ENCODE data around the gene TNC. TPM values are rescaled to one million over a fixed set of nuclear protein-coding genes. Genes with fewer than 3 reads are reported as not detected.

The TNC gene
- total and polyA plus RNA-seq, 2 experiments from 2014 or later, result 165 to 319 TPM

GRCh38 chr9:115142090-115142489, 24.1 kb upstream of the TNC start:
- DNase-seq, result no peak
- Histone ChIP-seq H3K4me3 (no peak overlapping the region), H3K4me2 (ENCODE audit: unreplicated experiment) (no peak overlapping the region), H2AFZ (no peak overlapping the region), H3F3A (ENCODE audit: insufficient read depth) (peaks cover 25% of the 10 kb centered on the region), H3K9me2 (ENCODE audit: insufficient read depth) (no peaks in the 10 kb centered on the region), H3K79me2 (ENCODE audit: insufficient read depth) (no peaks in the 10 kb centered on the region), H3K9ac (no peak overlapping the region), H4K20me1 (ENCODE audit: insufficient read depth) (no peaks in the 10 kb centered on the region), H3K27ac (no peak overlapping the region), H3K27me3 (replicated peaks; ENCODE audit: insufficient read depth) (no peaks in the 10 kb centered on the region), H3K9me3 (ENCODE audit: low read depth) (no peaks in the 10 kb centered on the region), H3K4me1 (ENCODE audit: insufficient read depth) (peaks cover 22% of the 10 kb centered on the region), H3K36me3 (ENCODE audit: low read depth) (no peaks in the 10 kb centered on the region)
- in situ Hi-C loops (cut with MboI), result no loop called here
- no peak for TF ChIP-seq EZH2 (IDR thresholded peaks at IDR 0.05; ENCODE audit: insufficient read depth, poor library complexity, severe bottlenecking)
- no peak for TF ChIP-seq EZH2phosphoT487 (IDR thresholded peaks at IDR 0.05; ENCODE audit: insufficient read depth, low read depth)

- Histone ChIP-seq H3K4me1 (ENCODE audit: insufficient read depth) (peaks cover 18% of the 10 kb centered on the region), H3K9me3 (ENCODE audit: low read depth) (no peaks in the 10 kb centered on the region), H3K79me2 (ENCODE audit: insufficient read depth) (no peaks in the 10 kb centered on the region), H3K9ac (no peak overlapping the region), H3K4me2 (ENCODE audit: unreplicated experiment) (no peak overlapping the region), H3K27ac (no peak overlapping the region), H2AFZ (no peak overlapping the region), H3K36me3 (ENCODE audit: low read depth) (no peaks in the 10 kb centered on the region), H4K20me1 (ENCODE audit: insufficient read depth) (no peaks in the 10 kb centered on the region), H3F3A (ENCODE audit: insufficient read depth) (peaks cover 20% of the 10 kb centered on the region; the same call in 1 of the 2 replicates), H3K9me2 (ENCODE audit: insufficient read depth) (no peaks in the 10 kb centered on the region), H3K4me3 (no peak overlapping the region), H3K27me3 (replicated peaks; ENCODE audit: insufficient read depth) (no peaks in the 10 kb centered on the region)
- no peak for DNase-seq
- WGBS, 2 experiments (ENCODE audit: low coverage in 1 of 2, low lambda C conversion rate in 2 of 2, missing lambda C conversion rate in 2 of 2), result 93 to 96% methylated on average over 3 of the region's 3 CpGs
- no peak for TF ChIP-seq EZH2 (IDR thresholded peaks at IDR 0.05; ENCODE audit: insufficient read depth, poor library complexity, severe bottlenecking)
- TF ChIP-seq EZH2phosphoT487 (IDR thresholded peaks at IDR 0.05; ENCODE audit: insufficient read depth, low read depth), result no peak
- in situ Hi-C loops (cut with MboI), result no loop called here
These were observed 23.7 kb upstream of the TNC start for GRCh38 chr9:115141612-115142011.

- Histone ChIP-seq H3K27ac (no peak overlapping the region), H3F3A (ENCODE audit: insufficient read depth) (peaks cover 34% of the 10 kb centered on the region), H2AFZ (no peak overlapping the region), H3K36me3 (ENCODE audit: low read depth) (no peaks in the 10 kb centered on the region), H3K9ac (no peak overlapping the region), H3K4me1 (ENCODE audit: insufficient read depth) (peaks cover 37% of the 10 kb centered on the region), H4K20me1 (ENCODE audit: insufficient read depth) (no peaks in the 10 kb centered on the region), H3K4me3 (no peak overlapping the region), H3K4me2 (ENCODE audit: unreplicated experiment) (no peak overlapping the region), H3K27me3 (replicated peaks; ENCODE audit: insufficient read depth) (no peaks in the 10 kb centered on the region), H3K9me2 (ENCODE audit: insufficient read depth) (no peaks in the 10 kb centered on the region), H3K79me2 (ENCODE audit: insufficient read depth) (no peaks in the 10 kb centered on the region), H3K9me3 (ENCODE audit: low read depth) (no peaks in the 10 kb centered on the region)
- 84 to 88% methylated on average over 2 of the region's 2 CpGs for WGBS, 2 experiments (ENCODE audit: low coverage in 1 of 2, low lambda C conversion rate in 2 of 2, missing lambda C conversion rate in 2 of 2)
- DNase-seq, result no peak
- no peak for TF ChIP-seq EZH2 (IDR thresholded peaks at IDR 0.05; ENCODE audit: insufficient read depth, poor library complexity, severe bottlenecking)
- no peak for TF ChIP-seq EZH2phosphoT487 (IDR thresholded peaks at IDR 0.05; ENCODE audit: insufficient read depth, low read depth)
- in situ Hi-C loops (cut with MboI), result no loop called here
These were observed 20.2 kb upstream of the TNC start for GRCh38 chr9:115138151-115138550.

GRCh38 chr9:115137526-115137925, 19.6 kb upstream of the TNC start:
- Histone ChIP-seq H3K9me2 (ENCODE audit: insufficient read depth) (no peaks in the 10 kb centered on the region), H3K79me2 (ENCODE audit: insufficient read depth) (no peaks in the 10 kb centered on the region), H3K4me2 (ENCODE audit: unreplicated experiment) (no peak overlapping the region), H3K4me1 (ENCODE audit: insufficient read depth) (peaks cover 37% of the 10 kb centered on the region), H3K27me3 (replicated peaks; ENCODE audit: insufficient read depth) (no peaks in the 10 kb centered on the region), H2AFZ (no peak overlapping the region), H4K20me1 (ENCODE audit: insufficient read depth) (no peaks in the 10 kb centered on the region), H3K36me3 (ENCODE audit: low read depth) (no peaks in the 10 kb centered on the region), H3F3A (ENCODE audit: insufficient read depth) (peaks cover 37% of the 10 kb centered on the region), H3K9me3 (ENCODE audit: low read depth) (no peaks in the 10 kb centered on the region), H3K27ac (no peak overlapping the region), H3K9ac (no peak overlapping the region), H3K4me3 (no peak overlapping the region)
- DNase-seq, result no peak
- TF ChIP-seq EZH2 (IDR thresholded peaks at IDR 0.05; ENCODE audit: insufficient read depth, poor library complexity, severe bottlenecking) (no peak), EZH2phosphoT487 (IDR thresholded peaks at IDR 0.05; ENCODE audit: insufficient read depth, low read depth) (no peak)
- WGBS, 2 experiments (ENCODE audit: low coverage in 1 of 2, low lambda C conversion rate in 2 of 2, missing lambda C conversion rate in 2 of 2), result 96% methylated on average over 2 of the region's 2 CpGs
- in situ Hi-C loops (cut with MboI), result no loop called here

Data from GM23248 (cell line).